GM19351 (cell line): ENCODE measurements around the gene RANBP3.

Experiments used
- ATAC-seq: cut with Tn5 transposase; IDR thresholded peaks from one replicate; pipeline ENCODE4 v1.9.1; 2021; ENCODE audit warnings: mild to moderate bottlenecking, moderate library complexity; ENCODE audit not compliant: unreplicated experiment

The RANBP3 gene

DNA sequence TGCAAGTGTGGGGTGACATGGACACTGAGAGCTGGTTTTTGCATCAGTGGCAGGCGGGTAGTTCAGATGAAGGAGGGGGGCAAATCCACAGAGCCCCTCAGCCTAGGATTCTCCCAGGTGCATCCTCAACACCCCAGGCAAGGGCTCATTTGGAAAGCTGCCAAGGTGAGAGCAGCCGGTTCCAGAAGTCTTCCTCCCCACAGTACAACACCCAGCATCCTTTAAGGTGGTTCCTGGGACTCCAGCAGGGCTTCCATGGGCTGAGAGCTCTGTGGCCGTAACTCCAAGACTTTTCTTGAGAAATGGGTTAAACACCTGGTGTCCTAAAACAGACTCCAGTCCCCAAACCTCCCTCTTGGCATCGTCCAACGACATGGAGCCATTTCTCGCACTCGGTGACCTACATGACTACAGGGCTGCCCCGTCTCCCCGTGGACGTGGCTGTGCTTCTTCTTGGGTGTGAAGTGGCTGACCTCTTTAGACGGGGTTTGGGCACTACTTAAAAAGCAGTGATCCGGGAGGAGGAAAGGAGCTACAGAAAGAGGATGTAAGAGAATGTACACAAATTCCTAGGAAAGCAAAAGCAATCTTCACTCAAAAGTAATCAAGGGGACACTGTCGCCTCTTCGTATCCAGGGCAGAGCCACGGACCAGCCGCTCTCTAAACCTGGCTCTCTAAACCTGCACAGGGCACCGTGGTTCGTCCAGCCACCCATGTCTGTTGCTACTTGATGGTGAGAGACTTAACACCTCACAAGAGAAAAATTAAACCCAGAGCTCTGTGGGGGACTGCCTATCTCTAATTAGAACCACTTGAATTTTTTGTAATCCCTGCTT, 25.5 kb downstream of the RANBP3 start:
- ATAC-seq = no peak

DNA sequence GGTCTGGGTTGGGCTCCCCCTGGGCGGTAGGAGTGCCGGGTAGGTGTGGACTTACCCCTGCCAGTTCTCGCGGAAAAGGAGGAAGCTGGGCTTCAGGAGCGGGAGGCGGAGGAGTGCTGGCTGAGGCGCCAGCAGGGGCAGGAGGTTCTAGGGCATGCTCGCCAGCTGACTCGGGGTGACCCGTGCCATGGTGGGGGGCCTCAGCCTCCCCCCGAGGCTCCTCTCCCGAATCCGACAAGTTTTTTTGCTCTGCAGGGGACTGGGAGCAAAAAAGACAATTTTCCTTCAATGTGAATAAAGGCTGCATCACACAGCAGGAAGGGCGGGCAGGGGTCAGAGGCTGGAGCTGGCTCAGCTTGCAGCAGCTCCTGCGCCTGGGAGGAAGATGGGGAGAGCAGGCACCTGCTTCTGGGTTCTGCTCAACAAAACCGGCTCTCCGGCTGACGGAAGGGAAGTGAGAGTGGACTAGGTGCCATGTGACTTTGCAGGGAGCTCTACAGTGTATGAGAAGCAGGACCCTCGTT, 26.5 kb downstream of the RANBP3 start:
- ATAC-seq = no peak

DNA sequence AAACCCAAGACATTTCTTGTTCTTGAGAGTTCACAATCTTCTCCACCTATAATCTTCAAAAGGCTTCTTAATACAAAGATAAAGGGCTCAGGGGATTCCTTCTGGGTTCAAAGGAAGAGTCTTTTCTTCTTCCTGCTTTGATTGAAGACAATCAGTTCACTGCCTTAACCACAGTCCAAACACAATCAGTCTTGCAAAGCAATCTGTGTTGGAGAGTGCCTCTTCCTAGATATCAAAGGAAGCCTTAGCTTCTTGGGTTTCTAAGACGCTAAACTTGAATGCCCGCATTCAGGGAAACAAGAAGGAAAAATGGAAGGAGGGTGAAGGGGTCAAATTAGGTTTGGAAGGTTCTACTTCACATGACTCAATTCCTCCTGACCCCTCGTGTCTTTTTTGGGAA, 27.2 kb downstream of the RANBP3 start:
- no peak for ATAC-seq

DNA sequence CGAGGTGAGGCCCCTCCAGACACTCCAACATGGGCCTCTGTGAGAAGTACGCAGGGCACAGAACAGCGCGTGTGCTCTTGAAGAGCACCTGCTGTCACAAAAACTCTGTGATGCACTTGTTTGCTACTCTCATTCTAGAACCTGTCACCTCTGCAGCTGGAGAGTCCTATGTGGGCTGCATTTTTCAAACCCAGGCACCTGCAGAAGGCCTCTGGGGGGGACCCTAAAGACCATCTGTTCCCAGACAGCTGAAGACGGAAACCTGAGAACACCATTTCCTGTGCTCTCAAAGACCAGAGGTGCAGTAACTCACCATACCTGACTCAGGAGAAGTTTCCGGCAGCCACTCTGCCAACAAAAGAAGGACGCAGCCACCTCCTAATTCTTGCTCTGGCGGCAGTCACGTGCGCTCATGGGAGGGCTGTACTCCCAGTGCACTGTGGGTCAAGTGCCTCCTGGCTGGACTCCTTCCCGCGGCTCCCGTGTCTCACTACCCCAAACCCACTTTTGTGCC, 28.1 kb downstream of the RANBP3 start:
- ATAC-seq = no peak

DNA sequence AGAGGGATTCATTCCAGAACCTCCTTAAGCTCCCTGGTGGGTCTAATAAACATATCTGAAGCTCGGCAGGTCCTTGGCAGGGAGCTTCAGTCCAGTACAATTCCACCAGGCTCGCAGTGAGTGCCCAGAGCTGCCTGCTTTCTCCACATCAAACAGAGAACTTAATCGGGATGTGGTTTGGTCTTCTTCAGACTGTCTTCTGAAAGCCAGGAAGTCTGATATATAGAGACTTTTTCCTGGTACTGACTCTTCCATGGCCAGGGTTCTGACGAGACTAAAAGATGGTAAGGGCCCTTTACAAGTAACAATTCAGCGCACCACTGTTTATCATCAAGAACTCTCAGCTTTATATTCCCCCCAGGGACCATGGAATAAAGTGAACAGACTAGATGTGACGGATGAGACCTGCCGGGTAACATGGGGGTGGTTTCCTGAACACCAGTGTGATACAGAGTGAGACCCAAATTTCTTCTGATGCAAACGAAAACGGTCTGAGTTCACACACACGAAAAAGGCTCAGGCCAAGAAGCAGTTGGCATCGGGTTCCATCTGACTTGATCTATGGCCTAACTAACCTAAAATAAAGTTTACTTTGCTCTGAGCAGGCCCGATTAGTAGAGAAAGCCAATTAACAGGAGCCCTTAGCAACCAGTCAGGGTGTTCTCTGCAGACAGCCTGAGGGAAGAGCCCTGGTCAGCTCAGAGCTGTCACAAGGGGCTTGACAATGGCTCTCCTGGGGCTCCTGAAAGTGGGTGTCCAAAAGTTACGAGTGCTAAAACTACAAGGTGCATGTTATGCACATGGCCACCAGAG, 29.0 kb downstream of the RANBP3 start:
- no peak for ATAC-seq

DNA sequence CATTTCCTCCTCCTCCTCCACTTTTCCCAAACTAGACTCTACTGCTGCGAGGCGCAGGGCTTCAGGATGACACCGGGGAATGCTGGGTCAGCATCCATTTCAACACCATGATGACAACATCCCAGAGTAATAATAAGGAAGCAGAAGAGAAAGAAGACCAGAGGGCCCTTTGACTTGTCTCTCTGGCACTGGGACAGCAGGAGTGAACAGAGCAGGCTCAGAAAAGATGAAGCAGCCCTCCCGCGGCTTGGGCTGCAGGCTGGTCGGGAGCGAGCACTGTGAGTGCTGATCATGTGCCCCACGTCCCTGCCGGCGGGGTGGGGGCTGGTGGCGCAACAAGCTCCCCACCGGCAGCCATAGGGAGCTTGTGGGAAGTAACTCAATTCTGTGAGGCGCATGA, 30.5 kb downstream of the RANBP3 start:
- no peak for ATAC-seq

DNA sequence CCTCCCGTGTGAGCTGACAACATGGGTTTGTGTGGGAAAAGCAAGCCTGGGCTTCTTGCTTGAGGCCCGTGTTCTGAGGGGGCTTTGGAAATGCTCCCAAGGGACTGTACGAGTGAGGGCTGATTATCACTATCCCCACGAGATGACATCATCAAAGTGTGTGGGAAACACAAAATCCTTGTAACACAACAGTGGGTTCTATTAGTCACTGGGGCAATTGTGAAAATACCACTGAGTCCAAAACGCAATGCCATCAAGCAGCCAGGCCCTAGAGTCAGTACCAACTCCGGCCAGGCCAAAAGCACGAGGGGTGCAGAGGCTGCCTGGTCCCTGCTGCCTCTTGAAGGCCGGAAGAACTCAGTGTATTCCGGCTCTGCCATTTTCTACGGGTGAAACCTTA, 34.3 kb downstream of the RANBP3 start:
- ATAC-seq = no peak

DNA sequence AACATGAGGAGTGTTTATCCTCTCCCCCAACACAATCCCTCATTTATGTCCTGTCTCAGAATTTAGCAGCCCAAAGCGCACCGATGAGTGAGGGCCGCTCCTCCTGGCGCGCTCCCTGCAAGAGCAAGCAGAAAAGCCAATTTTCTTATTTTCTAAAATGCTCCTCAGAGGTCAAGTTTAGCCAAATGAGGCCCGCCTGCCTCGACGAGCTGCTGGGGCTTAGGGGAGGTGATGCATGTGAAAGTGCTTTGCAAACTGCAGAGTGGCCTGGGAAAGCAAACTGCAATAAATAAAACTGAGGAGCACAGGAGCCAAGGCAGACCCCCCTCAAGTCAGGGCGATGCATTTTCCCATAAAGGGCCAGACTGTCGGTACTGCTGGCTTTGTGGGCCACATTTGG, 34.9 kb downstream of the RANBP3 start:
- ATAC-seq = no peak

DNA sequence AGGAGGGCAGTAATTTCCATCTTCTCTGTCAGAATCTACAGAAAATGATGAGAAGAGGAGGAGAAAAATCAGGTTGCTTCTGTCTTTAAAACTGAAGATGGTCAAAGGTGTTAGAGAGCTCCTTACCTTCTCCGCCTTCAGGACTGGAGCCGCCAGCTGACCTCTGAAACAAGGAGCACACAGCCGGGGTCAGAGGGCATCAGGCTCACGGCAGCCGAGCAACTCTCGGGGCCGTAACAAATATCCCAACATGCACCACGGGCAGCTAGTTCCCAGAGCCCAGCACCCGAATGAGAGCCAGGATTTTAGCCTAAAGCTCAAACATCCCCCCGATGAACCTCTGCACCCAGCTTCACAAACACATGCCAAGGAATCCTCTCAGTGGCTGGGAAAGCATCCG, 36.3 kb downstream of the RANBP3 start:
- no peak for ATAC-seq

DNA sequence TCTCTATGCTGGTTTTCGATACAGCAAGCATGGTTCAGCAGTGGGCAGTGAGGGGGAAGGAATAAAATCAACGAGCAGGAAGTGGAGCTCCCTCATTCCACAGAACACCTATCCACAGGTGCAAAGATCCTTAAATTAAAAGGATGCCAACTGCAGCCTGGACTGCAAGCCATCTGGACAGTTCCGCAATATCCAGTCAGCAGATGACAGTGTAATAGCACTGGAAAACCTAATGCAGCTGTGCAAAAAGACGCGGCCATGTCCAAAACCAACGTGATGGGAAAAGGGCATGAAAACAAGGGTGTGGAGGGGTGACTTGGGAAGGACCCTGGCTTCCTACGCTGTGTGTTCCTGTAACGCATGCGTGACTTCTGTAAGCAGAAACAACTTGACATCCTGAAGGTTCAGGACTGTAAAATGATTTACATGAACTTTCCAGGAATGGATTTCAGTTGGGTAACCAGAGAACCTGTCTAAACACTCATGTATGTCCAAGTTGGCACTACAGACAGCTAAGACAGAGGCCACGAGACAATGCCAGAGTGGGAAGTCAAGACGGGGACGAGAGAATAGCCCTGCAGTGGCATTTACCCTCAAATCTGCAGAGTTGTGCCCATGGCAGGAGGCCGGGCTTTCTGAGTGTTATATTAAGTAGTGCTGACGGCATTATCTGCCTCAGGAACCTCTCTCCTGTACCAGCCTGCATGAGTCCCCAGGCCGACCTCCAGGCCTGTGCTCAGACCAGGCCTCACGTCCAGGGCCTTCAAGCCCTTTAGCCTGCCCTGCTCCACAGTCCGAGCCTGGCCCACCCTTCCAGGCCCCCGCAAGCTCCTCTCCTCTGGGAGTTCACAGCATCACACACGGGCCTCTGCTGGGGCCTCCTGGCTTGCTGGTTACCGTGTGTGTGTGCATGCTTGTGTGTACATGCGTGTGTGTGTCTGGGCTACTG, 37.4 kb downstream of the RANBP3 start:
- ATAC-seq = no peak

DNA sequence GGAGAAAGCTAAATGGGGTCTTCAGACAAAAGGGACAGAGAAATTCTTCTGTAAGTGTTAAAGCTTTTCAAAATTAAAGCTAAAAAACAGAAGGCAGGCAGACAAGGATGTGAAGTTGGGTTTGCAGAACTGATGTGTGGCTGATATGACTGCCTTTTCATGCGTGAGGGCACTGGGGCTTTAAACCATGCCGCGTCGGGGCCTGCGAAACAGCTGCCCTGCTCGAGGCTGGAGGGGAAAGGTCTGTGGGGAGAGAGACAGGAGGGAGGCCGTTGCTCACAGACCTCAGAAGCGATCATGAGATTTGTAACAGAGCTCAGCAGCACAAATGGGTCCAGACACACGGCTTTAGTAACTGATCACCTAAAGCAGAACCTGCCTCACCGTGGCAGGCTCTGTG, 40.4 kb downstream of the RANBP3 start:
- ATAC-seq = no peak

DNA sequence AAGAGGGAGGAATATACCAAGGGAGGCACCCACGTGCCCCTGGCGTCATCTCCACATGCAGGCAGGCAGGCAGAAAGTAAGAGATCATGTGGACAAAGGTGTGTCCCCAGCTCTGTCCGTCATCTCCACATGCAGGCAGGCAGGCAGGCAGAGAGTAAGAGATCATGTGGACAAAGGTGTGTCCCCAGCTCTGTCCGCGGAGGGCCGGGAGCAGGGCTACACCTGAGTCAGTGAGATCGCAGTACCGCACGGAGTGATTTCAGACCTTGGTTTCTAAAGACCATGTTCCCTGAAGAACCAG, 41.7 kb downstream of the RANBP3 start:
- ATAC-seq = no peak

DNA sequence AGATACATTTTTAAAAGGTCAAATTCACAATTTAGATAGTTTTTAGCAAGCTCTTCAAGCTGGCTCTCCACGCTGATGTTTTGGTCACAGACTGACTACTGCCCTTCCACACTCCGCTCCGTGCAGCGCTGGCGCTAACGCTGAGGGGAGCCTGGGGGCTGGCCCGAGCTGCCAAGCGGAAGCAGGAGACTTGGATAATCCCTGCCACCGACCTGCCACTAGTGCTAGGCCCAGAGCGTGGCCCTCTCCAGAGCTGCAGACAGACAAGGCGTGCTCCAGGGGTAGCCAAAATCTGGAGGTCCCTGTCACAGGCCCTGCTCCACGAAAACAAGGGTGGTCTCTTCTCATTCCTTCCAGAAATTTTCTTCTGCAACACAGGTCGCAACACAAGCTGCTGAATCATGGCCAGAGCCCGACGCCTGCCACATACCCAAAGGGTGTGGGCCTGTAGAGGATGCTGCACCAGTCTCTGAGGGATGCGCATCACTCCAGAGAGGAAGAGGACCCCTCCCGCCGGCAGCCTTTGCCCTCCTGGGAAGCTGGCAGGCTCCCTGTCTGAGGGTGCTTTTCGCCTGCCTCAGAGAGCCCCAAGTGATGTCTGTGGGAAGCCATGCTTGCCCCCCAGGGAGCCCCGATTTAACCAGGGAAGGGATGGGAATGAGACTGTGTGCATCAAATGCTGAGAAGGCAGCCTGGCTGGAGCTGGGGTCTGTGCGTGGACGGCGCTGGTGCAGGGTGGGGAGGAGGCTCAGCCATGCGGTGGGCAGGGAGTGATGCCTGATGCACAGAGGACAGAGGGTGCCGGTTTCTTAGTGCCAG, 42.3 kb downstream of the RANBP3 start:
- ATAC-seq = no peak

DNA sequence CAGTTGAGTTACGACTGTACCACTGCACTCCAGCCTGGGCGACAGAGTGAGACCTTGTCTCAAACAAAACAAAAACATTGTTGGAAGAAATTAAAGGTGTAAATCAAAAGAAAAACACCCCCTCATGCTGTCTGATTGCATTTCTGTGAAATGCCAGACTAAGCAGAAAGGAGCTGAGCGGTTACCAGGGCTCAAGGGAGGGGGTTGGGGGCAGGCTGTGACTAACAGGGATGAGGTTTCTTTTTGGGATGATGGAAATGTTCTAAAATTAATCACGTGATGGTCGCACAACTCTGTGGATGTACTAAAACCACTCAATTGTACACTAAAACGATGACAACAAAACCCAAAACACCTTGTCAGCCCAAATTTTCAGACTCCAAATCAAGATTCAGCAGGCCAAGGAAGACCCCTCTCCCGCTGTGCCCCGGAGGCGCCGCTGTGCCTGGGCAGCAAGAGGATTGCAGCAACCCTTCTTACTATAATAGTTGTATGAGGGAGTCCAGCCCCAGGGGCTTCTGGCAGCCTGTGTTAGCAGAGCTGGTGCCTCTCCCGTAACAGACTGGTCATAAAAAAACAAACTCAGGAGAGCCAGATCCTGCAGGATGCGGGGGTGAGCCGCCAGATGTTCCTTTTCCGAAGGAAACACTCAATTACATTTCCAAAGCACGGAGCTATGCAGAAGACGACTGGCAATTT, 43.0 kb downstream of the RANBP3 start:
- ATAC-seq = no peak

DNA sequence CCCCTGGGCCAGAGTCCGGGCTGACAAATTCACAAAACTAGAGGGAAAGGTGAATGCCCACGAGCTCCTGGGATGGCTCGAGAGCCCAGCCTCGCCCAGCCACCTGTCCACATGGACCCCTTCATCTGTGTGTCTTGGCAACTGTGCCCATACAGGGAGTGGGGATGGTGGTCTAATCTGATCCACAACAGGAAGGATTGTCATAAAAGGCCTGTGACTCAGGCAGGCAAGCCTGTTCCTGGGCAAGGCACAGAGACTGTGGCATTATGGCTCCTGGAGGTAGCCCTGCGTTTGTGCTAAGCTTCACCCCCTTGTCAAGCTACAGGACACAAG, 43.9 kb downstream of the RANBP3 start:
- no peak for ATAC-seq

DNA sequence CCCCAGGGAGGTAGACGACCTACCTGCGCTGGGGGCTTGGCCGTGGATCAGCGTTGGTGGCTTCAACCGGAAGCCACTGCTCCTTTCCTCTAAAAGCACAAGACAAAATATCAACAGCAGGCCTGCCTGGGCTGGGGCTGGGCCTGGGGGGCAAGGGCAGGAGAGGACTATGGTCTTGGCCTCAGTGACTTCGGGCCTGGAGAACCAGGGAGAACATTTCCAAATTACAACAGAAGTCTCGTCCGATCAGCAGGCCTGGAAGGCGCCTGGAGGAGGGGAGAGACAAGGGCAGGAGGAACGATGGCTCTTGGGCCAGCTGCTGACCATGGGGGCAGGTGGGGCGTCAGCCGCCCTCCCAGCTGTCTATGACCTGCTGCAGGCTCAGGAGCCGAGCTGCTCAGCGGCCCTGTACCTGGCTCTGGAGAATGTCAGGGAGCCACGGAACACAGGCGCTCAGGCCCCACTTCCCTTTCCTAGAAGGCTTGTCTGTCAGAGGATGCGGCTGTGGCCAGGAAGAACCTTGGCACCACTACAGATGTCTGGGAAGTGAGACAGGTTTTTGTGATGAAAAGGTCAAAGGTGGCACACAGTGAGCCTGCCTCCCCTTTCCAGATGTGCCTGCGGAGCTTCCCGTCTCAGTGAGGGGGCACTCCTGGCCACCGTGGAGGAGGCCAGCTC, 44.4 kb downstream of the RANBP3 start:
- no peak for ATAC-seq

DNA sequence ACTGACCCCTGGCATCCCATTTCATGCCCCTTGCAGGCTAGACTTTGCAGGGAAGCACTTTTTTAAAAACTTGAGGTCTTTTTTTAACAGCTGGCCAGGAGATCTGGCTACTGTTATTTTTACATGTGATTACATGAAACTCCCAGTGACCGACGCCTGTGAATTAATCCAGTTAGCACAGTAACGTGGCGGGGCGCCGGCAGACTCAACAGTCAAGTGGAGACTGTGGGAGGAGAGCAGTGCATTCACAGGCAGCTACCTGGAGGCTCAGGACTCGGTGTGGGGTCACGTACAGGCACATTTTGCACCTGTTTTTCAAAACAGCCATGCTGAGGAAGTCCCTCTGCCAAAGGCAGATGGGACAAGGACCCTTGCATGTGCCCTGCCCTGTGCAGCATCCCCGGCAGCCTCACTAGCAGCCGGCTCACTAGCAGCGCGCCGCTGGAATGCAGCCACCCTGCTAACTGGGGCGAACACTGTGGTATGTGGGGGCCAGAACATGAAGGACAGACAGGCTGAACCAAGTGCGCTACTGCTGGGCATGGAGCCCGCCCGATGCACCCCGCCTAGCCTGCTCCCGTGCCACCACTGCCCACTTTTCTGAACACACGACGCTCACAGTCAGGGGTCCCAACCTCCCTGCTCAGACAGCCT, 45.2 kb downstream of the RANBP3 start:
- no peak for ATAC-seq

DNA sequence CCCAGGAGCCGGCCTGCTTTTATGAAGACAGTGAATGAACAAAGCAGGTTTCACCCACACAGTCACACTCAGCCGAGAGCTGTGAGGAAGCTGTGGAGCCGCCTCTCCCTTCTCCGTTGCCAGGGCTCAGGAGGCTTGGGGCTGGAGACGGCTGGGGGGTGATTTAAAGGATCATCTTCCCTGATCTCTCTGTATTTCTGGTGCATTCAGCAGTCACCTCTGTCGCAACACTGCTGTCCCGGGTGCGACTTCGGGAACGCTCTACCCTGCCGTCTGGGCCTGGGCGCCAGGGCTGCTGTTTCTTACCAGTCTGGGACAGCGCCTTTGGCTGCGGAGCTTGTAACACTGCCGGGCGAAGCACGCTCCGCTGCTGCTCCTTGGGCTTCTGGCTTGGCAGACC, 45.8 kb downstream of the RANBP3 start:
- ATAC-seq = no peak

DNA sequence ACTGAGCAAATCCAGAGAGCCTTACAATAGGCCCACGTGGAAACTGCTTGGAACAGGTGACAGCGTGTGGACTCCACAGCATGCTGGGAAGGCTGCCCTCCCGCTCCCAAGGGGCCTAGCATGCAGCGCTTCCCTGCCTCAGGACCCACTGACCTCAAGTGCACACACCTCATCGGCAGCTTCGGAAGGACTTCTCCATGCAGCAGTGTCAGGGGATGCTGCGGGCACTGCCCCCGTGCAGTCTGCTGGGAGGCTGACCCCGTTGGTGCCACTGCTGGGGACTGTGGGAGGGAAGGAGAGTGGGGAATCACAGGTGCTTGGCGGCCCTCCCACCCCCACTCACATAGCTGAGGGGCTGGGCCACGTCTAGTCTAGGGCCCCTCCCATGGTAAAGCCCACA, 46.7 kb downstream of the RANBP3 start:
- ATAC-seq = no peak
